Peyer's patch (tissue), 4 donors: ENCODE measurements around the gene GSC2. TPM values are rescaled to one million over a fixed set of nuclear protein-coding genes. Genes with fewer than 3 reads are reported as not detected.
A peak's percentile ranks its signal among the peaks of the same experiment; 100 is the strongest.

Experiments
- DNase-seq, 3 donors: peaks; one replicate each; pipeline ENCODE4 v3.0.0-alpha.2; 2017 to 2019
- H3K27ac ChIP-seq, 4 donors: fragments of 200-600 bp; sonication (generic); one replicate each; pipeline ENCODE4 v1.5.1; 2016 to 2019
- H3K27me3 ChIP-seq, 2 donors: fragments of 200-600 bp; sonication (generic); one replicate each; pipeline ENCODE4 v1.5.1; 2019
- H3K36me3 ChIP-seq, 3 donors: fragments of 200-600 bp; sonication (generic); one replicate each; pipeline ENCODE4 v1.5.1; 2016 to 2019
- H3K4me1 ChIP-seq, 4 donors: fragments of 200-600 bp; sonication (generic); one replicate each; pipeline ENCODE4 v1.5.1; 2016 to 2019
- H3K4me3 ChIP-seq, 4 donors: fragments of 200-600 bp; sonication (generic); 1 replicate in 3 of 4; 2 replicates in 1 of 4; pipeline ENCODE4 v1.5.1; 2016 to 2019; ENCODE audit warnings: mild to moderate bottlenecking in 1 of 4
- H3K9me3 ChIP-seq, 4 donors: fragments of 200-600 bp; sonication (generic); one replicate each; pipeline ENCODE4 v1.5.1; 2016 to 2019; ENCODE audit warnings: mild to moderate bottlenecking in 1 of 4
- CTCF ChIP-seq, 6 experiments: fragments of 450-650 bp in 4 of 6; fragments of 200-600 bp in 2 of 6; sonication (generic) in 1 of 6; IDR thresholded peaks; one replicate each; pipeline ENCODE4 v1.5.1; 2017 to 2019; ENCODE audit warnings: antibody characterized with exemption in 6 of 6, mild to moderate bottlenecking in 3 of 6, moderate library complexity in 1 of 6
- POLR2A ChIP-seq, 2 donors: fragments of 450-650 bp; IDR thresholded peaks; one replicate each; pipeline ENCODE4 v1.5.1; 2017; ENCODE audit warnings: antibody characterized with exemption in 2 of 2, mild to moderate bottlenecking in 2 of 2, moderate library complexity in 2 of 2
- total RNA-seq, 4 donors: library from RNA; depleted of rRNA; stranded (reverse); fragments of >200 nt; gene quantifications; one replicate each; pipeline ENCODE4 v1.1.0, GENCODE V29; 2016

Gene GSC2
- total RNA-seq, 4 donors from 2014 or later = not detected

- peak in 1 of 3 donors; percentile 11 for DNase-seq
- H3K4me1 ChIP-seq = peaks cover 6 to 45% (median 21%) of the 10 kb centered on the region in 4 donors
Measured at GRCh38 chr22:19113429-19113828, 36.7 kb downstream of the GSC2 start.

GRCh38 chr22:19111584-19111983, 38.5 kb downstream of the GSC2 start:
- H3K4me1 ChIP-seq = peaks cover 4 to 36% (median 11%) of the 10 kb centered on the region in 4 donors

More at GRCh38 chr22:19113429-19113828, 36.7 kb downstream of the GSC2 start:
- TF ChIP-seq CTCF (IDR thresholded peaks at IDR 0.05) = no peak
- TF ChIP-seq POLR2A (IDR thresholded peaks at IDR 0.05) = no peak
- no peak overlapping the region for H3K4me3 ChIP-seq
- no peaks in the 10 kb centered on the region for H3K36me3 ChIP-seq
- no peaks in the 10 kb centered on the region for H3K9me3 ChIP-seq
- no peaks in the 10 kb centered on the region for H3K27me3 ChIP-seq
- no peak overlapping the region for H3K27ac ChIP-seq

GRCh38 chr22:19111140-19111539, 39.0 kb downstream of the GSC2 start:
- no peaks in the 10 kb centered on the region for H3K36me3 ChIP-seq
- TF ChIP-seq CTCF (IDR thresholded peaks at IDR 0.05) = no peak
- no peak for TF ChIP-seq POLR2A (IDR thresholded peaks at IDR 0.05)
- no peak overlapping the region for H3K27ac ChIP-seq
- no peak overlapping the region for H3K4me3 ChIP-seq
- DNase-seq = no peak
- no peaks in the 10 kb centered on the region for H3K9me3 ChIP-seq
- H3K4me1 ChIP-seq = peaks cover 4 to 31% (median 13%) of the 10 kb centered on the region in 4 donors
- H3K27me3 ChIP-seq = no peaks in the 10 kb centered on the region

More at GRCh38 chr22:19111584-19111983, 38.5 kb downstream of the GSC2 start:
- DNase-seq = no peak
- no peak overlapping the region for H3K27ac ChIP-seq
- TF ChIP-seq CTCF (IDR thresholded peaks at IDR 0.05) (no peak), POLR2A (IDR thresholded peaks at IDR 0.05) (no peak)
- H3K36me3 ChIP-seq = no peaks in the 10 kb centered on the region
- no peaks in the 10 kb centered on the region for H3K9me3 ChIP-seq
- H3K27me3 ChIP-seq = no peaks in the 10 kb centered on the region
- no peak overlapping the region for H3K4me3 ChIP-seq

- Histone ChIP-seq H3K9me3 (no peaks in the 10 kb centered on the region), H3K4me1 (peaks cover 4 to 27% (median 15%) of the 10 kb centered on the region in 4 donors), H3K4me3 (no peak overlapping the region), H3K36me3 (no peaks in the 10 kb centered on the region), H3K27me3 (no peaks in the 10 kb centered on the region), H3K27ac (peak overlapping the region in 1 of 4 donors; percentile 73)
- no peak for TF ChIP-seq POLR2A (IDR thresholded peaks at IDR 0.05)
- DNase-seq = no peak
Measured at GRCh38 chr22:19110646-19111045, 39.4 kb downstream of the GSC2 start.

- Histone ChIP-seq H3K36me3 (no peaks in the 10 kb centered on the region), H3K9me3 (no peaks in the 10 kb centered on the region), H3K27me3 (no peaks in the 10 kb centered on the region), H3K4me3 (no peak overlapping the region), H3K4me1 (peaks cover 2 to 27% (median 15%) of the 10 kb centered on the region in 4 donors), H3K27ac (peak overlapping the region; percentile 46 to 73 (median 64))
- no peak for DNase-seq
- TF ChIP-seq CTCF (IDR thresholded peaks at IDR 0.05) (no peak), POLR2A (IDR thresholded peaks at IDR 0.05) (no peak)
Measured at GRCh38 chr22:19110064-19110458, 40.0 kb downstream of the GSC2 start.

GRCh38 chr22:19109198-19110063, 40.7 kb downstream of the GSC2 start:
- peak overlapping the region; percentile 46 to 73 (median 64) for H3K27ac ChIP-seq
- H3K36me3 ChIP-seq = no peaks in the 10 kb centered on the region
- DNase-seq = peak in 2 of 3 donors; percentile 73 to 83
- H3K27me3 ChIP-seq = no peaks in the 10 kb centered on the region
- H3K4me1 ChIP-seq = peaks cover 0 to 27% (median 15%) of the 10 kb centered on the region in 4 donors
- H3K9me3 ChIP-seq = no peaks in the 10 kb centered on the region
- TF ChIP-seq POLR2A (IDR thresholded peaks at IDR 0.05) (no peak), CTCF (IDR thresholded peaks at IDR 0.05) (no peak)
- H3K4me3 ChIP-seq = no peak overlapping the region
